GM10248 (cell line): ENCODE data around the gene MOGAT2.

Experiments
- CTCF ChIA-PET: fragments of 300-600 bp; sonication (Branson Sonifier 250); formaldehyde crosslinking; extraction: SDS; loops from one replicate; lab custom pipeline; 2021; ENCODE audit warnings: antibody characterized with exemption; lab: Yijun Ruan, JAX
- POLR2A ChIA-PET: fragments of 350-650 bp; sonication (Branson Sonifier 250); formaldehyde crosslinking; extraction: SDS; loops from one replicate; lab custom pipeline; 2020; ENCODE audit warnings: antibody characterized with exemption; lab: Yijun Ruan, JAX
- DNase-seq: peaks from one replicate; pipeline ENCODE4 v3.0.0; 2012; ENCODE audit errors: extremely low spot score
- CTCF ChIP-seq: IDR thresholded peaks from 2 replicates; pipeline ENCODE4 v1.5.1; 2012; ENCODE audit warnings: mild to moderate bottlenecking, low read depth; ENCODE audit errors: extremely low read depth, missing control alignments, control extremely low read depth

MOGAT2 gene

DNA sequence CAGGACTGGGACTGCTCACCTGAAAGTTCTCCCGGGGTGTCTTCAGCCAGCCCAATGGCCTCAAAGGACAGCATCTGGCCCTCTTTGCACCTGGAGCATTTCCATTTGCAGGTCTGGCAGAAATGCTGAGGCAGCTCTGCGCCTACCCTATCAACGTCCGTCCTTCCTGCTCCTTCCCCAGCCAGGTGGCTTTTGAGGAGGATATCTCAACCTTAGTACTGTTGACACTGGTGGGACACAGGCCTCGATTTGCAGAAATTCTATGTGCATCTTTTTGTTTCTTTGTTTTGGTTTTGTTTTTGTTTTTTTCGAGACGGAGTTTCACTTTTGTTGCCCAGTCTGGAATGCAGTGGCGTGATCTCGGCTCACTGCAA is 5.0 kb downstream of the MOGAT2 start:
- DNase-seq = no peak
- CTCF ChIA-PET = interaction anchor here (0.9 to 7.1 kb wide), 12 partner anchors 8 to 596 kb away, joined by 3 to 39 read pairs (median 4); no protein-coding TSS in a partner anchor
- POLR2A ChIA-PET = no interaction called here
- TF ChIP-seq CTCF = no peak

- ChIA-PET CTCF (interaction anchor here (1.1 to 1.4 kb wide), 4 partner anchors 8 to 426 kb away, joined by 3 to 4 read pairs (median 4); partner anchors contain the start of gene MOGAT2), POLR2A (no interaction called here)
Observed at GRCh38 chr11:75725547-75726320, 8.1 kb downstream of the MOGAT2 start.

DNA sequence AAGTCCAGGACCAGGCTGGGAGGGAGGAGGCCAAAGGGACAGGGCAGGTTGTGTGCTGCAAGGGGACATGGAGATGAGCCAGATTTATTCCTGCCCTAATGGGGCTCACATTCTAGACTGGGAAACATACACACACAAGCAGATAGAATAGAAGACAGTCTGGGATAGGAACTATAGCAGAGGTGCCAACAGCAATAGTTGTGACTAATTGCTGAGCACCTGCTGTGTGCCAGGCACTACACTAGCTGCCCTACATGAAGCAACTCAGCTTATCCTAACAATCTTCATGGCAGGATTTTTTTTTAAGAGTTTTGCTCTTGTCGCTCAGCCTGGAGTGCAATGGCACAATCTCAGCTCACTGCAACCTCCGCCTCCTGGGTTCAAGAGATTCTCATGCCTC is 11.4 kb downstream of the MOGAT2 start:
- POLR2A ChIA-PET = no interaction called here
- no peak for DNase-seq
- CTCF ChIA-PET = interaction anchor here (2.5 kb wide), 1 partner anchor 22 kb away, joined by 10 read pairs; no protein-coding TSS in a partner anchor
- TF ChIP-seq CTCF = no peak

More at GRCh38 chr11:75725547-75726320, 8.1 kb downstream of the MOGAT2 start:
- no peak for TF ChIP-seq CTCF
- DNase-seq = no peak

GRCh38 chr11:75731095-75731494 is 13.5 kb downstream of the MOGAT2 start:
- POLR2A ChIA-PET = no interaction called here
- CTCF ChIA-PET = interaction anchor here (1.5 kb wide), 1 partner anchor 8 kb away, joined by 5 read pairs; no protein-coding TSS in a partner anchor
- no peak for TF ChIP-seq CTCF
- DNase-seq = no peak

DNA sequence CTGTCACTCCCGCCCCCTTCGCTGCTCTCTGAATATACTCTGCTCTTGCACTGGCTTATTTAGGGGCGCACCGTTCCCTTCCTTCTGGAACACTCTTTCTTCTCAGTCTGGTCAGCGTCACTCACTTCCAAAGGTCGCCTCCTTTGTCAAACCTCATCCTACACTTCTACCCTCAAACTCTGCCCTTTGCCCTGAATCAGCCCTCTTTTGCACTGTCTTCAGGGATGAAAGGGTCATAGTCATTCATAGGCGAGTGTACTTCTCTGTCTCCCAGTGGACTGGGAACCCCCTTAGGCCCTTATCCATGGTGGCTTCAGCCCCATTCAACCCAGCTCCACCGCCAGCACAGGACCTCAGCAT is 15.4 kb downstream of the MOGAT2 start:
- CTCF ChIA-PET = no interaction called here
- POLR2A ChIA-PET = no interaction called here
- DNase-seq = no peak
- TF ChIP-seq CTCF = no peak

DNA sequence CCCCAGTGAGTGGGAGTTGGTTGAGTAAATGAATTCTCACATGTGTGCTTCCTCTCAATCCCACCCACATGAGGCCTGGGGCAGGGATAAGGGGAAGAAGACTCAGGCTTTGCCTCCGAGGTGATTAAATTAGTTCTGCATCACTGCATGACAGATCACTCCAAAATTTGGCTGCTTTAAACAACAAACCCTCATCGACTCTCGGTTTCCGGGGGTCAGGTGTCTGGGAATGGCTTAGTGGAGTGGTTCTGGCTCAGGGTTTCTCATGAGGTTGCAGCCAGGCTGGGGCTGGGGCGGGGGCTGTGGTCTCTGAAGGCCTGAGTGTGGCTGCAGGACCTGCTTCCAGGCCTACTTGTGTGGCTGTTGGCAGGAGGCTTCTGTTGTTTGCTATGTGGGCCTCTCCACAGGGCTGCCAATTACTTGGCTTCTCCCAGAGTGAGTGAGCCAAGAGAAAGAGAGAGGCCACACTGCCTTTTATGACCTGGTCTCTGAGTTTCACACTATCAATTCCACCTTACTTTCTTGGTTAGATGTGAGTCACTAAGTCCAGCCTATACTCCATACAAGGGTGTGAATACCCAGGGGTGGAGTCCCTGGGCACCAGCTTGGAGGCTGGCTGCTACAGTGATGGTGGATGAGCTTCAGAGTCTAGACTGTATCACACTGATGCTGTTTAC is 15.9 kb downstream of the MOGAT2 start:
- ChIA-PET CTCF (no interaction called here), POLR2A (no interaction called here)
- TF ChIP-seq CTCF = no peak
- no peak for DNase-seq
